ENCODE results near the gene SHISAL2B. TPM values are rescaled to one million over a fixed set of nuclear protein-coding genes. Genes with fewer than 3 reads are reported as not detected.
"Not testable (repeated sequence)": the region's sequence is repeated elsewhere in the genome, so short reads cannot be mapped to it uniquely, and the experiment has no call there.

SHISAL2B gene
- total and polyA plus RNA-seq, 2 donors (not counting 1 experiment from before 2014, with no cell fraction given), result not detected

GRCh38 chr5:64707191-64707590 lies 16.9 kb downstream of the SHISAL2B start:
- H2AFZ ChIP-seq (ENCODE audit: insufficient read depth, low read depth, low read length, poor library complexity, severe bottlenecking), result no peak overlapping the region
- H3K4me1 Mint-ChIP-seq, result no peaks in the 10 kb centered on the region
- H3K27me3 ChIP-seq (replicated peaks in 1 of 4; ENCODE audit: control extremely low read depth in 1 of 4, control insufficient read depth in 3 of 4, insufficient read depth in 4 of 4, low read length in 3 of 4), result peaks cover 0 to 9% (median 2%) of the 10 kb centered on the region in 4 experiments
- H3K4me1 ChIP-seq (ENCODE audit: control insufficient read depth in 2 of 2, insufficient read depth in 2 of 2, low read length in 2 of 2), result no peaks in the 10 kb centered on the region
- peaks cover 16% of the 10 kb centered on the region for H3K27me3 Mint-ChIP-seq
- H3K79me2 ChIP-seq (ENCODE audit: control insufficient read depth, insufficient read depth, low read length), result no peaks in the 10 kb centered on the region
- ATAC-seq (ENCODE audit: low read depth) (no peak), DNase-seq (no peak)
- intact Hi-C loops (cut with micrococcal nuclease), result no loop called here
- no peak overlapping the region for H3K27ac ChIP-seq (ENCODE audit: low read length in 2 of 2)
- no peaks in the 10 kb centered on the region for H4K20me1 ChIP-seq (ENCODE audit: control insufficient read depth, insufficient read depth, low read length, poor library complexity, severe bottlenecking)
- TF ChIP-seq, protein P1, sequence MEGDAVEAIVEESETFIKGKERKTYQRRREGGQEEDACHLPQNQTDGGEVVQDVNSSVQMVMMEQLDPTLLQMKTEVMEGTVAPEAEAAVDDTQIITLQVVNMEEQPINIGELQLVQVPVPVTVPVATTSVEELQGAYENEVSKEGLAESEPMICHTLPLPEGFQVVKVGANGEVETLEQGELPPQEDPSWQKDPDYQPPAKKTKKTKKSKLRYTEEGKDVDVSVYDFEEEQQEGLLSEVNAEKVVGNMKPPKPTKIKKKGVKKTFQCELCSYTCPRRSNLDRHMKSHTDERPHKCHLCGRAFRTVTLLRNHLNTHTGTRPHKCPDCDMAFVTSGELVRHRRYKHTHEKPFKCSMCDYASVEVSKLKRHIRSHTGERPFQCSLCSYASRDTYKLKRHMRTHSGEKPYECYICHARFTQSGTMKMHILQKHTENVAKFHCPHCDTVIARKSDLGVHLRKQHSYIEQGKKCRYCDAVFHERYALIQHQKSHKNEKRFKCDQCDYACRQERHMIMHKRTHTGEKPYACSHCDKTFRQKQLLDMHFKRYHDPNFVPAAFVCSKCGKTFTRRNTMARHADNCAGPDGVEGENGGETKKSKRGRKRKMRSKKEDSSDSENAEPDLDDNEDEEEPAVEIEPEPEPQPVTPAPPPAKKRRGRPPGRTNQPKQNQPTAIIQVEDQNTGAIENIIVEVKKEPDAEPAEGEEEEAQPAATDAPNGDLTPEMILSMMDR (IDR thresholded peaks at IDR 0.05), result no peak
- TF ChIP-seq EZH2 (IDR thresholded peaks at IDR 0.05; ENCODE audit: borderline replicate concordance, insufficient read depth, low read depth, low read length, poor library complexity, severe bottlenecking), result no peak
- H3K9me3 Mint-ChIP-seq (ENCODE audit: insufficient read depth), result no peaks in the 10 kb centered on the region
- no peak overlapping the region for H3K9ac ChIP-seq (ENCODE audit: low read length)
- WGBS (ENCODE audit: insufficient coverage), result no CpG with 5 or more reads among the region's 2 CpGs
- no peaks in the 10 kb centered on the region for H3K36me3 ChIP-seq (replicated peaks in 1 of 2; ENCODE audit: control extremely low read depth in 1 of 2, control insufficient read depth in 1 of 2, extremely low read depth in 1 of 2, insufficient read depth in 2 of 2, low read length in 1 of 2)
- no peaks in the 10 kb centered on the region for H3K9me3 ChIP-seq (ENCODE audit: control extremely low read depth in 1 of 3, control insufficient read depth in 2 of 3, insufficient read depth in 1 of 3, low read length in 2 of 3)
- ChIA-PET CTCF (no interaction called here), POLR2A (no interaction called here)
- H3K4me2 ChIP-seq (replicated peaks; ENCODE audit: low read depth, low read length, poor library complexity, severe bottlenecking), result no peak overlapping the region
- no peak overlapping the region for H3K27ac Mint-ChIP-seq
- H3K4me3 Mint-ChIP-seq, result no peak overlapping the region
- H3K4me3 ChIP-seq (ENCODE audit: control extremely low read depth in 1 of 5, extremely low read depth in 1 of 5, insufficient read depth in 1 of 5, low read depth in 2 of 5, low read length in 4 of 5), result no peak overlapping the region

DNA sequence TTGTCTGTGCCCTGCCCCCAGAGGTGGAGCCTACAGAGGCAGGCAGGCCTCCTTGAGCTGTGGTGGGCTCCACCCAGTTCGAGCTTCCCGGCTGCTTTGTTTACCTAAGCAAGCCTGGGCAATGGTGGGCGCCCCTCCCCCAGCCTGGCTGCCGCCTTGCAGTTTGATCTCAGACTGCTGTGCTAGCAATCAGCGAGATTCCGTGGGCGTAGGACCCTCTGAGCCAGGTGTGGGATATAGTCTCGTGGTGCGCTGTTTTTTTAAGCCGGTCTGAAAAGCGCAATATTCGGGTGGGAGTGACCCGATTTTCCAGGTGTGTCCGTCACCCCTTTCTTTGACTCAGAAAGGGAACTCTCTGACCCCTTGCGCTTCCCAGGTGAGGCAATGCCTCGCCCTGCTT lies 24.2 kb downstream of the SHISAL2B start:
- H3K36me3 ChIP-seq (replicated peaks in 1 of 2; ENCODE audit: control extremely low read depth in 1 of 2, control insufficient read depth in 1 of 2, extremely low read depth in 1 of 2, insufficient read depth in 2 of 2, low read length in 1 of 2); H3K4me1 Mint-ChIP-seq; H2AFZ ChIP-seq (ENCODE audit: insufficient read depth, low read depth, low read length, poor library complexity, severe bottlenecking); POLR2A ChIA-PET; ATAC-seq (ENCODE audit: low read depth); H3K4me1 ChIP-seq (ENCODE audit: control insufficient read depth in 2 of 2, insufficient read depth in 2 of 2, low read length in 2 of 2); H4K20me1 ChIP-seq (ENCODE audit: control insufficient read depth, insufficient read depth, low read length, poor library complexity, severe bottlenecking); H3K27me3 ChIP-seq (replicated peaks in 1 of 4; ENCODE audit: control extremely low read depth in 1 of 4, control insufficient read depth in 3 of 4, insufficient read depth in 4 of 4, low read length in 3 of 4); DNase-seq; H3K9me3 ChIP-seq (ENCODE audit: control extremely low read depth in 1 of 3, control insufficient read depth in 2 of 3, insufficient read depth in 1 of 3, low read length in 2 of 3); CTCF ChIA-PET; H3K27me3 Mint-ChIP-seq; H3K27ac ChIP-seq (ENCODE audit: low read length in 2 of 2); H3K27ac Mint-ChIP-seq; H3K79me2 ChIP-seq (ENCODE audit: control insufficient read depth, insufficient read depth, low read length); H3K4me2 ChIP-seq (replicated peaks; ENCODE audit: low read depth, low read length, poor library complexity, severe bottlenecking); H3K9ac ChIP-seq (ENCODE audit: low read length); H3K4me3 ChIP-seq (ENCODE audit: control extremely low read depth in 1 of 5, extremely low read depth in 1 of 5, insufficient read depth in 1 of 5, low read depth in 2 of 5, low read length in 4 of 5); H3K9me3 Mint-ChIP-seq (ENCODE audit: insufficient read depth); H3K4me3 Mint-ChIP-seq; intact Hi-C loops (cut with micrococcal nuclease): not testable (repeated sequence)
- no CpG with 5 or more reads among the region's 16 CpGs for WGBS (ENCODE audit: insufficient coverage)

All from B cell (primary cell).